ENCODE measurements around the gene SLC4A8. TPM values are rescaled to one million over a fixed set of nuclear protein-coding genes. Genes with fewer than 3 reads are reported as not detected.

The SLC4A8 gene
- polyA plus RNA-seq, 2 of the 4 experiments (the other 2 are of a cell fraction): 1.1 to 2.3 TPM

- ChIA-PET CTCF (interaction anchor here (0.7 to 16.3 kb wide), 39 partner anchors 10 to 480 kb away, joined by 3 to 245 read pairs (median 4); partner anchors contain the start of gene SLC4A8), POLR2A (interaction anchor here (1.5 kb wide), 1 partner anchor 289 kb away, joined by 6 read pairs; no protein-coding TSS in a partner anchor)
- 49% methylated on average over 11 of the region's 11 CpGs for WGBS (ENCODE audit: missing lambda C conversion rate)
- Histone ChIP-seq H3K4me3 (no peak overlapping the region), H3K4me1 (peaks cover 19% of the 10 kb centered on the region; the same call in 2 of the 3 replicates), H3K4me2 (peak overlapping the region; percentile 61), H3K27ac (peak overlapping the region in 1 of 2 experiments; percentile 52; a peak in 1 of 6 replicates), H3K9me3 (no peaks in the 10 kb centered on the region)
- FAIRE-seq (no peak), DNase-seq (ENCODE audit: low read depth in 1 of 2, low spot score in 1 of 2) (no peak), ATAC-seq (peak; percentile 44 to 65)
- TF ChIP-seq RNF2 (IDR thresholded peaks at IDR 0.05; ENCODE audit: borderline replicate concordance, low read depth): no peak
- TF ChIP-seq SREBF2 (IDR thresholded peaks at IDR 0.05): no peak
- TF ChIP-seq RAD21 (conservative IDR thresholded peaks at IDR 0.05 in 1 of 2, IDR thresholded peaks at IDR 0.05 in 1 of 2): no peak
- no peak for TF ChIP-seq KDM5A (IDR thresholded peaks at IDR 0.05)
Measured at GRCh38 chr12:51531284-51531977, 106.8 kb downstream of the SLC4A8 start.

GRCh38 chr12:51531978-51532497 lies 107.4 kb downstream of the SLC4A8 start:
- POLR2A ChIA-PET: interaction anchor here (1.5 kb wide), 1 partner anchor 289 kb away, joined by 6 read pairs; no protein-coding TSS in a partner anchor
- FAIRE-seq (peak; percentile 90), DNase-seq (ENCODE audit: low read depth in 1 of 2, low spot score in 1 of 2) (peak; percentile 76 to 79), ATAC-seq (peak; percentile 83 to 94)
- H3K4me1 ChIP-seq: peaks cover 19% of the 10 kb centered on the region; the same call in 2 of the 3 replicates
- WGBS (ENCODE audit: missing lambda C conversion rate): 1% methylated on average over 10 of the region's 11 CpGs
- no peak overlapping the region for H3K4me3 ChIP-seq
- no peak for TF ChIP-seq ZC3H11A (IDR thresholded peaks at IDR 0.05)
- peak; percentile 89 for TF ChIP-seq SMC3 (IDR thresholded peaks at IDR 0.05)
- no peak for TF ChIP-seq EHMT2 (IDR thresholded peaks at IDR 0.05; ENCODE audit: low read depth)
- TF ChIP-seq NFE2L2 (conservative IDR thresholded peaks at IDR 0.05; ENCODE audit: low read length): no peak
- TF ChIP-seq HOXB5 (CRISPR knock-in tag; IDR thresholded peaks at IDR 0.05): no peak
- no peak for TF ChIP-seq CBX8 (IDR thresholded peaks at IDR 0.05)
- TF ChIP-seq CEBPB (IDR thresholded peaks at IDR 0.05): no peak
- no peak for TF ChIP-seq FOSB (CRISPR knock-in tag; IDR thresholded peaks at IDR 0.05)
- TF ChIP-seq HDAC2 (IDR thresholded peaks at IDR 0.05): no peak
- no peak for TF ChIP-seq POLR2AphosphoS2 (conservative IDR thresholded peaks at IDR 0.05; ENCODE audit: low read length)
- TF ChIP-seq EP300 (IDR thresholded peaks at IDR 0.05): no peak
- TF ChIP-seq BHLHE40 (IDR thresholded peaks at IDR 0.05; ENCODE audit: low read depth, low read length): no peak
- no peak for TF ChIP-seq MYC (IDR thresholded peaks at IDR 0.05; ENCODE audit: borderline replicate concordance, low read length)
- TF ChIP-seq RARB (CRISPR knock-in tag; IDR thresholded peaks at IDR 0.05): no peak
- peak; percentile 89 for TF ChIP-seq CTCF (IDR thresholded peaks at IDR 0.05)
- no peak for TF ChIP-seq MAX (IDR thresholded peaks at IDR 0.05)
- no peak for TF ChIP-seq TFCP2L1 (CRISPR knock-in tag; IDR thresholded peaks at IDR 0.05)
- no peak for TF ChIP-seq SREBF2 (IDR thresholded peaks at IDR 0.05)
- TF ChIP-seq EHF (CRISPR knock-in tag; IDR thresholded peaks at IDR 0.05): no peak
- TF ChIP-seq ATOH8 (CRISPR knock-in tag; IDR thresholded peaks at IDR 0.05; ENCODE audit: low read depth): no peak
- no peak for TF ChIP-seq POLR2A (IDR thresholded peaks at IDR 0.05; ENCODE audit: low read length)
- no peak for TF ChIP-seq ELK1 (IDR thresholded peaks at IDR 0.05; ENCODE audit: low read depth, low read length)
- no peak for TF ChIP-seq PHF8 (IDR thresholded peaks at IDR 0.05; ENCODE audit: borderline replicate concordance, low read depth)
- peak; percentile 84 to 89 for TF ChIP-seq RAD21 (conservative IDR thresholded peaks at IDR 0.05 in 1 of 2, IDR thresholded peaks at IDR 0.05 in 1 of 2)
- peak overlapping the region; percentile 61 for H3K4me2 ChIP-seq
- H3K27ac ChIP-seq: peak overlapping the region in 1 of 2 experiments; percentile 52; a peak in 1 of 6 replicates
- CTCF ChIA-PET: interaction anchor here (0.7 to 16.3 kb wide), 37 partner anchors 9 to 344 kb away, joined by 3 to 245 read pairs (median 4); partner anchors contain the start of gene SLC4A8
- H3K9me3 ChIP-seq: no peaks in the 10 kb centered on the region
